Measurements from ENCODE around the gene ZNF391.
"Not testable (repeated sequence)": the region's sequence is repeated elsewhere in the genome, so short reads cannot be mapped to it uniquely, and the experiment has no call there.

ZNF391 gene

GRCh38 chr6:27388293-27389197, at the start of gene ZNF391:
TSS of gene ZNF391 (plus strand) at chr6:27388759. CDS start at chr6:27400371, 11,612 bp downstream.
- peak; percentile 35 to 38 for DNase-seq (ENCODE audit: low read depth in 1 of 2, low spot score in 1 of 2)

- DNase-seq (ENCODE audit: low read depth in 1 of 2, low spot score in 1 of 2) = no peak
Observed at GRCh38 chr6:27352850-27353249, 35.7 kb upstream of the ZNF391 start.

- DNase-seq (ENCODE audit: low read depth in 1 of 2, low spot score in 1 of 2) = no peak
Observed at GRCh38 chr6:27358786-27359185, 29.8 kb upstream of the ZNF391 start.

- DNase-seq (ENCODE audit: low read depth in 1 of 2, low spot score in 1 of 2) = no peak
Observed at GRCh38 chr6:27359231-27359630, 29.3 kb upstream of the ZNF391 start.

- DNase-seq (ENCODE audit: low read depth in 1 of 2, low spot score in 1 of 2) = no peak
Observed at GRCh38 chr6:27368202-27368601, 20.4 kb upstream of the ZNF391 start.

- no peak for DNase-seq (ENCODE audit: low read depth in 1 of 2, low spot score in 1 of 2)
Observed at GRCh38 chr6:27370391-27370790, 18.2 kb upstream of the ZNF391 start.

- peak; percentile 37 to 49 for DNase-seq (ENCODE audit: low read depth in 1 of 2, low spot score in 1 of 2)
Observed at GRCh38 chr6:27374824-27375612, 13.5 kb upstream of the ZNF391 start.

- no peak for DNase-seq (ENCODE audit: low read depth in 1 of 2, low spot score in 1 of 2)
Observed at GRCh38 chr6:27375613-27376079, 12.9 kb upstream of the ZNF391 start.

GRCh38 chr6:27378406-27378805, 10.2 kb upstream of the ZNF391 start:
- not testable (repeated sequence) for DNase-seq (ENCODE audit: low read depth in 1 of 2, low spot score in 1 of 2)

GRCh38 chr6:27381001-27381400, 7.6 kb upstream of the ZNF391 start:
- DNase-seq (ENCODE audit: low read depth in 1 of 2, low spot score in 1 of 2) = not testable (repeated sequence)

GRCh38 chr6:27383011-27383410, 5.5 kb upstream of the ZNF391 start:
- no peak for DNase-seq (ENCODE audit: low read depth in 1 of 2, low spot score in 1 of 2)

GRCh38 chr6:27383481-27383880, 5.1 kb upstream of the ZNF391 start:
- DNase-seq (ENCODE audit: low read depth in 1 of 2, low spot score in 1 of 2) = no peak

GRCh38 chr6:27392623-27393022, 4.1 kb downstream of the ZNF391 start:
- DNase-seq (ENCODE audit: low read depth in 1 of 2, low spot score in 1 of 2) = no peak

GRCh38 chr6:27394073-27394472, 5.5 kb downstream of the ZNF391 start:
- DNase-seq (ENCODE audit: low read depth in 1 of 2, low spot score in 1 of 2) = no peak

GRCh38 chr6:27400877-27401642, 12.5 kb downstream of the ZNF391 start:
- DNase-seq (ENCODE audit: low read depth in 1 of 2, low spot score in 1 of 2) = no peak

GRCh38 chr6:27406085-27406484, 17.5 kb downstream of the ZNF391 start:
- no peak for DNase-seq (ENCODE audit: low read depth in 1 of 2, low spot score in 1 of 2)

GRCh38 chr6:27407153-27407814, 18.7 kb downstream of the ZNF391 start:
- no peak for DNase-seq (ENCODE audit: low read depth in 1 of 2, low spot score in 1 of 2)

- DNase-seq (ENCODE audit: low read depth in 1 of 2, low spot score in 1 of 2) = no peak
Observed at GRCh38 chr6:27414300-27414699, 25.7 kb downstream of the ZNF391 start.

GRCh38 chr6:27414996-27415395, 26.4 kb downstream of the ZNF391 start:
- DNase-seq (ENCODE audit: low read depth in 1 of 2, low spot score in 1 of 2) = no peak

GRCh38 chr6:27415898-27416297, 27.3 kb downstream of the ZNF391 start:
- DNase-seq (ENCODE audit: low read depth in 1 of 2, low spot score in 1 of 2) = no peak

GRCh38 chr6:27419363-27419762, 30.8 kb downstream of the ZNF391 start:
- no peak for DNase-seq (ENCODE audit: low read depth in 1 of 2, low spot score in 1 of 2)
